GM20000 (cell line): Measurements from ENCODE around the gene CDH13.

Experiments used
- DNase-seq: peaks from one replicate; pipeline ENCODE4 v3.0.0; 2012; ENCODE audit warnings: low spot score
- TF ChIP-seq, protein P1 (sequence below): IDR thresholded peaks from 2 replicates; pipeline ENCODE4 v1.5.1; 2012; ENCODE audit warnings: mild to moderate bottlenecking, control low read depth; ENCODE audit errors: extremely low read depth, missing control alignments

Gene CDH13

DNA sequence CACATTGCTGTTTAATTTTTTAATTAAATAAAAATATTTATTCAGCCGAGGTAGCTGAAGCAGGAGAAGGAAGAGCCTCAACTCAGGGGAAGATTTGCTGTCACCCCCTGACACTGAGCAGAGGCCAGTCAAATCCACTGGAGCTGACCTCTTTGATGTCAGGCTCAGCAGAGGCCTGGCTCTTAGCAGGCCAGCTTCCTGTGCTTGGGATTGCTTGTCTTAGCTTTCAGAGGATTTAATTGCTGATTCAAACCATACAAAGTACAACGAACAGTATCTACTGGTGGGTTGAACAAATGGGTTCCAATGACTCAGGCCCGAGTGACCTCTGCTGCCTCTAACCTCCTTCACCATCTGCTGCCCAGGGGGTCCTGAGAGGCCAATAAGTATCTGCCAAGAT, 764.0 kb downstream of the CDH13 start:
- TF ChIP-seq, protein P1, sequence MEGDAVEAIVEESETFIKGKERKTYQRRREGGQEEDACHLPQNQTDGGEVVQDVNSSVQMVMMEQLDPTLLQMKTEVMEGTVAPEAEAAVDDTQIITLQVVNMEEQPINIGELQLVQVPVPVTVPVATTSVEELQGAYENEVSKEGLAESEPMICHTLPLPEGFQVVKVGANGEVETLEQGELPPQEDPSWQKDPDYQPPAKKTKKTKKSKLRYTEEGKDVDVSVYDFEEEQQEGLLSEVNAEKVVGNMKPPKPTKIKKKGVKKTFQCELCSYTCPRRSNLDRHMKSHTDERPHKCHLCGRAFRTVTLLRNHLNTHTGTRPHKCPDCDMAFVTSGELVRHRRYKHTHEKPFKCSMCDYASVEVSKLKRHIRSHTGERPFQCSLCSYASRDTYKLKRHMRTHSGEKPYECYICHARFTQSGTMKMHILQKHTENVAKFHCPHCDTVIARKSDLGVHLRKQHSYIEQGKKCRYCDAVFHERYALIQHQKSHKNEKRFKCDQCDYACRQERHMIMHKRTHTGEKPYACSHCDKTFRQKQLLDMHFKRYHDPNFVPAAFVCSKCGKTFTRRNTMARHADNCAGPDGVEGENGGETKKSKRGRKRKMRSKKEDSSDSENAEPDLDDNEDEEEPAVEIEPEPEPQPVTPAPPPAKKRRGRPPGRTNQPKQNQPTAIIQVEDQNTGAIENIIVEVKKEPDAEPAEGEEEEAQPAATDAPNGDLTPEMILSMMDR: no peak
- DNase-seq: no peak

DNA sequence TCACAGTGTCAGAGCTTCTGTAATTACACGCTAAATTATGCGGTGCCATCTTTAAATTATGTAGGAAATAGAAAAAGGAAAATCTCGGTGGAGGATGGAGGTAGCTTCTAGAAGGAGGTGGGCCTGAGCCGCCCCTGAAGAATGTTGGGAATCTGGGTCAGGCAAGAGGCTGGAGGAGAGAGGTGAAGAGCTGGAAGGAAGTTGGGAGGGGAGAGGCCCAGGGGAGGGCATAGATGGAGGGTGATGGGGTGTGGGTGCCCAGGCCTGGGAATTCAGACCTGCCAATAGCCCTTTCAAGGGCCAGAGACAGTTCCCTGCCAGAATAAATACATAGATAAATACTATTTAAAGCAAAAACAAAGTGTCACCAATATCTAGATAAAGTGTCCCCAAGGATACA, 766.0 kb downstream of the CDH13 start:
- TF ChIP-seq, protein P1: no peak
- DNase-seq: no peak

DNA sequence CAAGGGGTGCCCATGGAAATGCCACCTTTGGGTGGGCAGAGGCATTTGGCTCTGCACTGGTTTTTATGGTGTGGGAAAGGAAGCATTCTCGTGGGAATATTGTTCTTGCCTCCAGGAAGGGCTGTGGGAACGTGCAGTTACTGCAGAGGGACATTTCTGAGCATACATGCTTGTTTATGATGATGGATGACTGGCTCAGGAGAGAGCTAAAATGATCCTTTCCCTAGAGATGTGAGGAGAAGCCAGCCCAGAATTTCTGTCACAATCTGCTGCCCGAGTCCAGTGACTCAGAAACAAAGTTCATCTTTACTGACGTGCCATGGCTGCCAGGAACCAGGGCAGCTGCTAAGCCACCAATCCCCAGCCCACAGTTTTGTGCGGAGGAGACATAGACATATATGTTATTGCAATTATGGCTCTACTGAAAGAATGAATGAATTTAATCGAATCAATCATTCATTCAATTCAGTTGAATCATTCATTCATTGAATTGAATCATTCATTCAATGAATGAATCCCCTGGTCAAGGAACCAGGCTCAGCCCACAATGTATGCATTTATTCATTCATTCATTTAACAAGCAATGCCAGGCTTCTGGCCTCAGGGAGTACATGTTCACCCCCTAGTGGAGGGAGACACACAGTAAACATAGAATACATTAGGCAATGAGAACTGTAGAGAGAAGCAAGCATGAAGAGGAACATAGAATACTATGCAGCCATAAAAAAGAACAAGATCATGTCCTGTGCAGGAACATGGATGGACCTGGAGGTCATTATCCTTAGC, 766.6 kb downstream of the CDH13 start:
- DNase-seq: no peak

DNA sequence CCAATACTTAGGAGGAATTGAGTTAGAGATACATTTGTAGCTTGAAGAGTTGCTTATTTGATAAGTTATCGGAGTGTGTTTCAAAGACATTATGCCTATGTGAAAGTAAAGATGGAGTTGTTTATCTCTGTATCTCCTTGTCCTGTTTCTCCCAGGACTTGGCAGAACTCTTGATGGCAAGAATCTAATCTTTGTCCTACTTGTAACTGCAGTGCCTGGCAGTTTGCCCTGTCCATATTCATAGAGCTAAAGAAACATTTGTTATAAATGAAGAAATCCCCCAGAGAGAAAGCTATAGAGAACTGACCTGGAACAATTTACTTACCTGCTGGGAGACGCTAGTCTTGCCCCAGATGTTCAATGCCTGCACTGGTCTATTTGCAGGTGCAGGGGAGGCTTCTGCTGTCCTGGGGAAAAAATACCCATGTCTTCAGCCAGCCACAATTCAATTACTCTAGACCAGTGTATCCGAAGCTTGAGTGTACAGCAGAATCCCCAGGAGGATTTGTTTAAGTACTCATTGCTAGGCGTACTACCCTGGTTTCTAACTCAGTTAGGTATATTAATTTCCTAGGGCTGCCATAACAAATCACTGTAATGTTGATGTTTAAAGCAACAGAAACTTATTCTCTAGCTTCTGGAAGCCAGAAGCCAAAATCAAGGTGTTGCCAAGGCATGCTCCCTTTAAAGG, 771.0 kb downstream of the CDH13 start:
- no peak for DNase-seq
- TF ChIP-seq, protein P1: no peak

More for the DNA sequence above, 766.6 kb downstream of the CDH13 start:
- TF ChIP-seq, protein P1: no peak

DNA sequence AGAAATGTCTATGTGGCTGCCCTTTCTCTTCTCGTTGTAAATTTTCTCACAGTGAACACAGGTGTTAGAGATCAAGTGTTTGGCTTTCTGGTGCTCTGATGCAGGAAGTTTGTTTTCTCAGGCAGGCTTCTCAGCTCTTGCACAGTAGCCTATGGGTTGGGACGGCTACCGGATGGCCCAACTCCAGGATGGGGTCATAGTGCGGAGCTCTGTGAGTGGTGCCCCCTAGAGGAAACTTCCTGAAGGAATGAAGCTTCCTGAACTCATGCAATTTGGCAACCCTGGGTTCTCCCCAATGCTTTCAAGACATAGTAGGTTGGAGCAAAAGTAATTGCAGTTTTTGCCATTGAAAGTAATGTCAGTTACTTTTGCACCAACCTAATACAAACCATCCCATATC, 773.5 kb downstream of the CDH13 start:
- TF ChIP-seq, protein P1: no peak
- DNase-seq: no peak

DNA sequence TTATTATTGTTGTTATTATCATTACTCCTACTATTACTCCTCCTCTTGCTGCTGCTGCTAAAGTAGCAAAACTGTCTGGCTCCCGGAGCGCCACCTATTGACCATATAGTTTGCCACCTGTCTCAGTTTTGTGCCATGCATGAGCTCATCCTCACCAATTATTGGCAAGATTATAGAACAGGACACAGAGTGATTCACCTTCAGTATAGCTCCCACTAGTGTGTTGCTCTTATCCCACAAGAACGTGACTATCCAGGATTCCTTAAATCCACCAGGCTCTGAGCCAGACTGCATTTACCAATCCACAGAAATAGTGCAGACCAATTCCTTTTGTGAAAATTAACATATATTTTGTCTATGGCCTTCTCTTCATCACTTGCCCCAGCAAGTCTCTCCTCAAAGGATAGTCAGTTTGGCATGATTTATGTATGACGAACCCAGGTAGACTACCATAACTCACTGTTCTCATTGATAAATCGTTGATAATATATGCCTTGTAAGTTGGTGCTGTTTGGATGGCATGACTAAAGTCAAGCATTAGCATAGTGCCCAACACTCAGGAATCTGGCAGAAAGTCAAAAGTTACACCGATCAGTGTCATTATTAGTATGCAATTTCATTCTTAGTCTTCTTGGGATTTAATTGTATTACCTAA, 775.5 kb downstream of the CDH13 start:
- TF ChIP-seq, protein P1: no peak
- DNase-seq: no peak

DNA sequence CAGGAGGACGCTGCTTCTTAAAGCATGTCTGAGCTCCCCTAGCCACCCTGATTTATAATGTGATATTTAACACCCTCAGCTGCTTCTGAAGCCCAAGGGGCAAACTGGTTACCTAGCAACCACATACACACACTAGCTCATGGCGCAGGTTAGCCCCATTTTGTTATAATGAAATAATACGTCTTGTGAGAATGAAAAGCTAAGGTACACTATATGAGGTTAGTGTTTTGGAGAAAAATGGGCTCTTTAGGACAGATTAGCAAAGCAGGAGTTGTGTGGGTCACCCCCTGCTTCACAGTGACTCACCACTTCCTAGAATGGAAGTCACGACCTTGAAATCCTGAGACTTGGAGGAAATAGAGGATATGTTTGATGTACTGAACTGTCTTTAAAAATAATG, 776.2 kb downstream of the CDH13 start:
- no peak for DNase-seq
- TF ChIP-seq, protein P1: no peak
